ENCODE data around the gene BSN.

Gene BSN, protein sequence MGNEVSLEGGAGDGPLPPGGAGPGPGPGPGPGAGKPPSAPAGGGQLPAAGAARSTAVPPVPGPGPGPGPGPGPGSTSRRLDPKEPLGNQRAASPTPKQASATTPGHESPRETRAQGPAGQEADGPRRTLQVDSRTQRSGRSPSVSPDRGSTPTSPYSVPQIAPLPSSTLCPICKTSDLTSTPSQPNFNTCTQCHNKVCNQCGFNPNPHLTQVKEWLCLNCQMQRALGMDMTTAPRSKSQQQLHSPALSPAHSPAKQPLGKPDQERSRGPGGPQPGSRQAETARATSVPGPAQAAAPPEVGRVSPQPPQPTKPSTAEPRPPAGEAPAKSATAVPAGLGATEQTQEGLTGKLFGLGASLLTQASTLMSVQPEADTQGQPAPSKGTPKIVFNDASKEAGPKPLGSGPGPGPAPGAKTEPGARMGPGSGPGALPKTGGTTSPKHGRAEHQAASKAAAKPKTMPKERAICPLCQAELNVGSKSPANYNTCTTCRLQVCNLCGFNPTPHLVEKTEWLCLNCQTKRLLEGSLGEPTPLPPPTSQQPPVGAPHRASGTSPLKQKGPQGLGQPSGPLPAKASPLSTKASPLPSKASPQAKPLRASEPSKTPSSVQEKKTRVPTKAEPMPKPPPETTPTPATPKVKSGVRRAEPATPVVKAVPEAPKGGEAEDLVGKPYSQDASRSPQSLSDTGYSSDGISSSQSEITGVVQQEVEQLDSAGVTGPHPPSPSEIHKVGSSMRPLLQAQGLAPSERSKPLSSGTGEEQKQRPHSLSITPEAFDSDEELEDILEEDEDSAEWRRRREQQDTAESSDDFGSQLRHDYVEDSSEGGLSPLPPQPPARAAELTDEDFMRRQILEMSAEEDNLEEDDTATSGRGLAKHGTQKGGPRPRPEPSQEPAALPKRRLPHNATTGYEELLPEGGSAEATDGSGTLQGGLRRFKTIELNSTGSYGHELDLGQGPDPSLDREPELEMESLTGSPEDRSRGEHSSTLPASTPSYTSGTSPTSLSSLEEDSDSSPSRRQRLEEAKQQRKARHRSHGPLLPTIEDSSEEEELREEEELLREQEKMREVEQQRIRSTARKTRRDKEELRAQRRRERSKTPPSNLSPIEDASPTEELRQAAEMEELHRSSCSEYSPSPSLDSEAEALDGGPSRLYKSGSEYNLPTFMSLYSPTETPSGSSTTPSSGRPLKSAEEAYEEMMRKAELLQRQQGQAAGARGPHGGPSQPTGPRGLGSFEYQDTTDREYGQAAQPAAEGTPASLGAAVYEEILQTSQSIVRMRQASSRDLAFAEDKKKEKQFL (N-terminal part only)

DNA sequence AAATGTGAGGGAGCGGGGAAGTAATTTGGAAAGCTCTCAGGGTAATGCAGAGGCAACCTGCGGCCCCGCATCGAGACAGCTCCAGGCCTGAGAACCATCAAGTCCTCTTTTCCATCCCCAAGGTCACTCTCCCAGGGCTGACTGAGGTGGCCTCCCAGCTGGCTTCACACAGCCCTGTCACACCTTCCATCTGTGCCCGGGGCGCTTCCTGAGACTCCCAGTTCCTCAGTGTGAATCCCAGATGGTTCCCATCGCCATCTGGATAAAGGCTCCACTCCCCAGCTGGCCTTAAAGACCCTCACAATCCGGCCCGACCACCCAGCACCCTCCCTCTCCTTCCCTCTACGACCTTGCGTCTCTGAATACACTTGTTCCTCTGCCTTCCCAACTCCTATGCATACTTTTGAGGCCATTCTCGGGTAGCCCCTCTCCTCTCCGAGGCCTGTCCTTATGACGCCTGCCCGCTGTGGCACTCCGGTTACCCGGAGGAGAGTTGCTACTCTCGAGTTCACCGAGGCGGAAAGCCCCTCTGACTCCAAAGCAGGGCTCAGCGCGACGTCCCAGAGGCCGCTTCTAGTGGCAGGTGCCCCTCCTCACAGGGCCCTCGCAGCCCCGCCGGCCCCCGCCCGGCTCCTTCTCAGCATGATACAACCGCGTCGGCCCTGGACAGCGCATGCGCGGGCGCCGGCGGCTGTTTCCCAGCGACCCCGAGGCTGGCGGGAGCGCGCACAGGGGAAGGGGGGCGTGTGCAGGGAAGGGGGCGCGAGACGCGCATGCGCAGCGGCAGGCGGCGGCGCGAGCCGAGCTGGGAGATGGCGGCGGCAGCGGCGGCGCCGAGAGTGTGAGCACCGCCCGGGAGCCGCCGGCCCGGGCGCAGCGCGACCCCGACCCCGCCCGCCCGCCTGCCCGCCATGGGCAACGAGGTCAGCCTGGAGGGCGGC lies at the start of gene BSN:
Gene BSN, plus strand, starts transcription at position 786 of the 941 bp plus-strand sequence. Its CDS starts 126 bp downstream, at position 912.
- Histone ChIP-seq H3K27ac (ENCODE audit: low read depth in 2 of 2, low read length in 2 of 2) (peak within 1 kb of the TSS in 1 of 2 donors; percentile 40), H3K27me3 (ENCODE audit: control insufficient read depth in 2 of 2, insufficient read depth in 2 of 2, low read length in 2 of 2) (peaks cover 12 to 22% of the 10 kb centered on the region in 2 donors), H3K9me3 (ENCODE audit: control insufficient read depth in 2 of 2, low read length in 2 of 2) (no peaks in the 10 kb centered on the region), H3K36me3 (ENCODE audit: control insufficient read depth in 2 of 2, insufficient read depth in 2 of 2, low read length in 2 of 2) (no peaks in the 10 kb centered on the region), H3K9ac (ENCODE audit: low read depth in 1 of 2, low read length in 2 of 2) (peak within 1 kb of the TSS; percentile 31 to 61), H3K4me1 (ENCODE audit: control insufficient read depth in 2 of 2, insufficient read depth in 2 of 2, low read length in 2 of 2) (peaks cover 0 to 9% of the 10 kb centered on the region in 2 donors), H3K4me3 (ENCODE audit: low read length in 2 of 2) (peak within 1 kb of the TSS; percentile 58 to 78)

DNA sequence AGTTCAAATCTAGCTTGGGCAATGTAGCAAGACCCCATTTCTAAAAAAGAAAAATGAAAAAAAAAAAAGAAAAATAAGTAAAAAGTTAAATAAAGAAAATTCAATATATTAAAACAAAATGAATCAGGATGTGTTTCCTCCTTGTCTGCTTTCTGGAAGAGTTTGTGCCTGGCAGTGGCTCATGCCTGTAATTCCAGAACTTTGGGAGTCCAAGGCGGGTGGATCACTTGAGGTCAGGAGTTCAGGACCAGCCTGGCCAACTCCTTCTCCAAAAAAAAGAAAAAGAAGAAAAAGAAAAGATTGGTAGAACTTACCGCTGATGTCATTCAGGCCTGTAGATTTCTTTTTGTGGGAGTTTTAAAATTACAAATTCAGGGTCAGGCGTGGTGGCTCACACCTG lies 47.4 kb upstream of the BSN start:
- H3K4me1 ChIP-seq (ENCODE audit: control insufficient read depth in 2 of 2, insufficient read depth in 2 of 2, low read length in 2 of 2) = no peaks in the 10 kb centered on the region
- no peak overlapping the region for H3K27ac ChIP-seq (ENCODE audit: low read depth in 2 of 2, low read length in 2 of 2)
- H3K36me3 ChIP-seq (ENCODE audit: control insufficient read depth in 2 of 2, insufficient read depth in 2 of 2, low read length in 2 of 2) = peaks cover 8 to 16% of the 10 kb centered on the region in 2 donors
- H3K4me3 ChIP-seq (ENCODE audit: low read length in 2 of 2) = no peak overlapping the region
- H3K27me3 ChIP-seq (ENCODE audit: control insufficient read depth in 2 of 2, insufficient read depth in 2 of 2, low read length in 2 of 2) = no peaks in the 10 kb centered on the region
- peaks cover 0 to 2% of the 10 kb centered on the region in 2 donors for H3K9me3 ChIP-seq (ENCODE audit: control insufficient read depth in 2 of 2, low read length in 2 of 2)
- no peak overlapping the region for H3K9ac ChIP-seq (ENCODE audit: low read depth in 1 of 2, low read length in 2 of 2)

DNA sequence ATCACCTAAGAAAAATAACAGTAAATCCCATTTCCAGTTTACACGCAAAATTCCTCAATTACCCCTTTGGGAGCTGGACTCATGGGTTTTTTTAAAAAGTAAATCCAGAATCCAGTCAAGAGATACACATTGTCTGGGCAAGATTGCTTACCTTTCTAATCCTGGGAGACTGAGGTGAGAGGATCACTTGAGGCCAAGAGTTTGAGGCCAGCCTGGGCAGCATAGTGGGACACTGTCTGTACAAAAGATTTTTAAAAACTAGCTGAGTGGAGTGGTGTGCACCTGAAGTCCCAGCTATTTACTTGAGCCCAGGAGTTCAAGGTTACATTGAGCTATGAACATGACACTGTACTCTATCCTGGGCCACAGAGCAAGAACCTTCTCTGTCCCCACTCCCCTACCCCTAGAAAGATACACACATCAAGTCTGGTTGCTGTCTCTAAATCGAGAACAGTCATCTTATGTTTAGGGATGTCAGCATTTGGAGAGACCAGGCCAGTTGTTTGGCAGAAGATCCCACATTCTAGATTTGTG lies 45.2 kb upstream of the BSN start:
- Histone ChIP-seq H3K27me3 (ENCODE audit: control insufficient read depth in 2 of 2, insufficient read depth in 2 of 2, low read length in 2 of 2) (no peaks in the 10 kb centered on the region), H3K4me1 (ENCODE audit: control insufficient read depth in 2 of 2, insufficient read depth in 2 of 2, low read length in 2 of 2) (no peaks in the 10 kb centered on the region), H3K27ac (ENCODE audit: low read depth in 2 of 2, low read length in 2 of 2) (no peak overlapping the region), H3K9me3 (ENCODE audit: control insufficient read depth in 2 of 2, low read length in 2 of 2) (peaks cover 0 to 2% of the 10 kb centered on the region in 2 donors), H3K4me3 (ENCODE audit: low read length in 2 of 2) (no peak overlapping the region), H3K36me3 (ENCODE audit: control insufficient read depth in 2 of 2, insufficient read depth in 2 of 2, low read length in 2 of 2) (peaks cover 13 to 22% of the 10 kb centered on the region in 2 donors), H3K9ac (ENCODE audit: low read depth in 1 of 2, low read length in 2 of 2) (no peak overlapping the region)

DNA sequence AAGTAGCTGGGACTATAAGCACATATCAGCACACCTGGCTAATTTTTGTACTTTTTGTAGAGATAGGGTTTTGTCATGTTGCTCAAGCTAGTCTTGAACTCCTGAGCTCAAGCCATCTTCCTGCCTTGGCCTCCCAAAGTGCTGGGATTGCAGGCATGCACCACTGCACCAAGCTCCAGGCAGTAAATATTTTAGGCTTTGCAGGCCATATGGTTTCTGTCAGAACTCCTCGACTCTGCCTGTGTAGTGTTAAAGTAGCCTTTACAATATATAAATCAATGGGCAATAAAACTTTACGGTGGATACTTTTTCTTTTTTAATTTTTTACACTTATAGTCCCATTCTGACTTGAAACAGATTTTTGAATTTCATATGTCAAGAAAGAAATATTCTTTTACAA lies 42.6 kb upstream of the BSN start:
- H3K9ac ChIP-seq (ENCODE audit: low read depth in 1 of 2, low read length in 2 of 2) = no peak overlapping the region
- no peaks in the 10 kb centered on the region for H3K27me3 ChIP-seq (ENCODE audit: control insufficient read depth in 2 of 2, insufficient read depth in 2 of 2, low read length in 2 of 2)
- H3K4me1 ChIP-seq (ENCODE audit: control insufficient read depth in 2 of 2, insufficient read depth in 2 of 2, low read length in 2 of 2) = no peaks in the 10 kb centered on the region
- peaks cover 0 to 2% of the 10 kb centered on the region in 2 donors for H3K9me3 ChIP-seq (ENCODE audit: control insufficient read depth in 2 of 2, low read length in 2 of 2)
- H3K36me3 ChIP-seq (ENCODE audit: control insufficient read depth in 2 of 2, insufficient read depth in 2 of 2, low read length in 2 of 2) = peaks cover 20 to 30% of the 10 kb centered on the region in 2 donors
- H3K27ac ChIP-seq (ENCODE audit: low read depth in 2 of 2, low read length in 2 of 2) = no peak overlapping the region
- no peak overlapping the region for H3K4me3 ChIP-seq (ENCODE audit: low read length in 2 of 2)

DNA sequence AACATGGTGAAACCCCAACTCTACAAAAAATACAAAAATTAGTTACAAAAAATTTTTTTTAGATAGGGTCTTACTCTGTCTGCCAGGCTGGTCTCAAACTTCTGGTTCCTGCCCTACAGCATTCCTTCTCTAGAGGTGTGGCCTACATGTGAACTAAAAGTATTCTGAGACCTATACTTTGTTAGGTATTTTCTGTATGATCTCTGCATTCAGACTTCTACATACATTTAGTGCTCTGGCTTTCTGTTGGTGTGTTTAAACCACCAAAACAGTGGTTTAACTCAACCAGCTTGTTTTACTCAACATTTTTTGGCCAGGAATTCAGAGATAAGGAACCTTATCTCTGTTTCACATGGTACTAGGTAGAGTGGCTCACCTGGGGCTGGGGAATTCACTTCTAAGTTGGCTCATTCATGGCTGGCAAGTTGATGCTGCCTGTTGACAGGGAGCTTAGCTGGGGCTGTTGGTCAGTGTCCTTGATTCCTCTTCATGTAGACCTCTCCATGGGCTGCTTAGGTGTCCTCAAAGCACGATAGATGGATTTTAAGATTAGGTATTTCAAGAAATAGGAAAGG lies 41.4 kb upstream of the BSN start:
- H3K4me3 ChIP-seq (ENCODE audit: low read length in 2 of 2) = no peak overlapping the region
- peaks cover 26 to 36% of the 10 kb centered on the region in 2 donors for H3K36me3 ChIP-seq (ENCODE audit: control insufficient read depth in 2 of 2, insufficient read depth in 2 of 2, low read length in 2 of 2)
- H3K9ac ChIP-seq (ENCODE audit: low read depth in 1 of 2, low read length in 2 of 2) = no peak overlapping the region
- no peaks in the 10 kb centered on the region for H3K4me1 ChIP-seq (ENCODE audit: control insufficient read depth in 2 of 2, insufficient read depth in 2 of 2, low read length in 2 of 2)
- H3K9me3 ChIP-seq (ENCODE audit: control insufficient read depth in 2 of 2, low read length in 2 of 2) = peaks cover 0 to 2% of the 10 kb centered on the region in 2 donors
- no peak overlapping the region for H3K27ac ChIP-seq (ENCODE audit: low read depth in 2 of 2, low read length in 2 of 2)
- no peaks in the 10 kb centered on the region for H3K27me3 ChIP-seq (ENCODE audit: control insufficient read depth in 2 of 2, insufficient read depth in 2 of 2, low read length in 2 of 2)

DNA sequence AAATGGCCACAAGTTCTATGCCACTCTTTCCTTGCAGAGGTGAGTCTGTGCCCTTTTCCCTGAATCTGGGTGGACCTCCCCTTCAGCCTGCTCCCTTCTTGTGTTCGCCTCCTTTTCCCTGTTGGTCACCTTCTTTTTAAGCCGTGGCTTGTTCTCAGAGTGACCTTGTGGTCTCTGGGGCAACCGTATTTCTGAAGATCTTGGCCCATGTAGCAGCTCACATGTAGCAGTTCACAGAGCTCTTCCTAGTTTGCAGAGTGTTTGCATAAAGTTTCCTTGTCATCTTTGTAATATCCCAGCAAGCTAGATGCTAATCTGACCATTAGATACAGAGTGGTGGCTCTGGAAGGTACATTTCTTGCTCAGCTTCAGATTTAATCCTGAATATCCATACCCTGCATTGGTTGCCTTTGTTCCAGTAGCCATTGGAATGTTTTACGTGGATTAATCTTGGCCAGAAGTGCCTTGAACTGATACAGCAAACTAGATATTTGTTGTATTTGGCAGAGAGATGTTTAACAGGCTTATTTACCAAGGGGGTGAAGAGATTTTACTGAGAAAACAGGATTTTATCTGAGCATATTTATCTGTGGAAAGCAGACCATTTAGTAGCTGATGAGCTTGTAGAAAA lies 40.7 kb upstream of the BSN start:
- Histone ChIP-seq H3K27me3 (ENCODE audit: control insufficient read depth in 2 of 2, insufficient read depth in 2 of 2, low read length in 2 of 2) (no peaks in the 10 kb centered on the region), H3K36me3 (ENCODE audit: control insufficient read depth in 2 of 2, insufficient read depth in 2 of 2, low read length in 2 of 2) (peaks cover 31 to 36% of the 10 kb centered on the region in 2 donors), H3K4me1 (ENCODE audit: control insufficient read depth in 2 of 2, insufficient read depth in 2 of 2, low read length in 2 of 2) (no peaks in the 10 kb centered on the region), H3K9me3 (ENCODE audit: control insufficient read depth in 2 of 2, low read length in 2 of 2) (peaks cover 0 to 2% of the 10 kb centered on the region in 2 donors), H3K4me3 (ENCODE audit: low read length in 2 of 2) (no peak overlapping the region), H3K9ac (ENCODE audit: low read depth in 1 of 2, low read length in 2 of 2) (no peak overlapping the region), H3K27ac (ENCODE audit: low read depth in 2 of 2, low read length in 2 of 2) (no peak overlapping the region)

DNA sequence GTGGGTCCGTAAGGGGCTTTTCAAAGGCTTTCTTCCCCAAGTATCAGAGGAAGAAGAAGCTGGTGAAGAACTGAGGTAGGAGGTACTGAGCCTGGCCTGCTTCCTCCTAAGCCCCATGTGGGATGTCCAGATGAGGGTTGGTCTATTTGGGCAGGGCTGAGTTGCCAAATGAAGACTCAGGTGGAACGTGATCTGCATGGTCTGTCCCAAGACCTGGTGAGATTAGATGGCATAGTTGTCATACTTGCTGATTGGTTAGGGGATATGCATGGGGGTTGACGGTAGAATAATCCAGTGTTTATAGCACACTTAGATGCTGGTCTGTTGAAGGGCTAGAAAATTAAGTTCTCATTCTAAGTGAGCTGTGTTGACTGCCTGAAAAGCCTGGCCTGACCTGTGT lies 36.3 kb upstream of the BSN start:
- H3K27ac ChIP-seq (ENCODE audit: low read depth in 2 of 2, low read length in 2 of 2) = no peak overlapping the region
- no peak overlapping the region for H3K9ac ChIP-seq (ENCODE audit: low read depth in 1 of 2, low read length in 2 of 2)
- no peak overlapping the region for H3K4me3 ChIP-seq (ENCODE audit: low read length in 2 of 2)
- H3K27me3 ChIP-seq (ENCODE audit: control insufficient read depth in 2 of 2, insufficient read depth in 2 of 2, low read length in 2 of 2) = no peaks in the 10 kb centered on the region
- no peaks in the 10 kb centered on the region for H3K4me1 ChIP-seq (ENCODE audit: control insufficient read depth in 2 of 2, insufficient read depth in 2 of 2, low read length in 2 of 2)
- H3K36me3 ChIP-seq (ENCODE audit: control insufficient read depth in 2 of 2, insufficient read depth in 2 of 2, low read length in 2 of 2) = peaks cover 27 to 28% of the 10 kb centered on the region in 2 donors
- no peaks in the 10 kb centered on the region for H3K9me3 ChIP-seq (ENCODE audit: control insufficient read depth in 2 of 2, low read length in 2 of 2)

DNA sequence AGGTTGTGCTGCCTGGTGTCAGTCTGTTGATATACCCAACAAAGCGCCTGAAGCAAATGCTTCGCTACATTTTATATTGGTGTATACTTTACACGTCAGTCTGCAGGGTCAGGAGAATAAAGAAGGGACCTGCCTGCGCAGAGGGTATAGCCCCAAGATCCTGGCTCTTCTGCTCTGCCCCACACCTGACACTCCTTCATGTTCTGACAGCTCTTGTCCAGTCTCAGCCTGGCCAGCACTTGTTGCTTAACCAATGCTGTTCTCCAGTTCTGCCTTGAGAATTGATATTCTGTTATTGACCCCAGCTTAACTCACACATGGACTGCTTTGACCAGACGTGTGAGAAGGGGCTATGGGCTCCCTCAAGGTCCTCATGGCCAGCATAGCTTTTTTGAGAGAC lies 35.8 kb upstream of the BSN start:
- no peak overlapping the region for H3K4me3 ChIP-seq (ENCODE audit: low read length in 2 of 2)
- peaks cover 24 to 26% of the 10 kb centered on the region in 2 donors for H3K36me3 ChIP-seq (ENCODE audit: control insufficient read depth in 2 of 2, insufficient read depth in 2 of 2, low read length in 2 of 2)
- H3K4me1 ChIP-seq (ENCODE audit: control insufficient read depth in 2 of 2, insufficient read depth in 2 of 2, low read length in 2 of 2) = no peaks in the 10 kb centered on the region
- no peaks in the 10 kb centered on the region for H3K9me3 ChIP-seq (ENCODE audit: control insufficient read depth in 2 of 2, low read length in 2 of 2)
- H3K9ac ChIP-seq (ENCODE audit: low read depth in 1 of 2, low read length in 2 of 2) = no peak overlapping the region
- H3K27me3 ChIP-seq (ENCODE audit: control insufficient read depth in 2 of 2, insufficient read depth in 2 of 2, low read length in 2 of 2) = no peaks in the 10 kb centered on the region
- H3K27ac ChIP-seq (ENCODE audit: low read depth in 2 of 2, low read length in 2 of 2) = no peak overlapping the region

Measured in mucosa of rectum (tissue), 2 donors.